ENCODE results near the gene KMT2A.
A peak's percentile ranks its signal among the peaks of the same experiment; 100 is the strongest.

Gene KMT2A

DNA sequence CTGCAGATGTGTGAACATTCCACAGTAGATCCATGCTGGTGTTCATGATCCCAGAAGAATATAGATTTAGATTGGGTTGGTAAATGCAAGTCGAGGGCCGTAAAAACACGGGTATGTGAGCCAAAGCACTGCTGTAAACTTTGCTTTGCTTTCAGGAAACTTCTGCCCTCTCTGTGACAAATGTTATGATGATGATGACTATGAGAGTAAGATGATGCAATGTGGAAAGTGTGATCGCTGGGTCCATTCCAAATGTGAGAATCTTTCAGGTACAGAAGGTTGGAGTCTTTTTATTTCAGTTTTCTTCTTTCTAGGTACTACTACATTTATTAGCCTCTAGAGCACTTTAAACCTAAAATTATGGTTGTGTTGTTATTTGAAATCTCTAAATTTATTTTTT lies 54.7 kb downstream of the KMT2A start:
- no peak for DNase-seq

DNA sequence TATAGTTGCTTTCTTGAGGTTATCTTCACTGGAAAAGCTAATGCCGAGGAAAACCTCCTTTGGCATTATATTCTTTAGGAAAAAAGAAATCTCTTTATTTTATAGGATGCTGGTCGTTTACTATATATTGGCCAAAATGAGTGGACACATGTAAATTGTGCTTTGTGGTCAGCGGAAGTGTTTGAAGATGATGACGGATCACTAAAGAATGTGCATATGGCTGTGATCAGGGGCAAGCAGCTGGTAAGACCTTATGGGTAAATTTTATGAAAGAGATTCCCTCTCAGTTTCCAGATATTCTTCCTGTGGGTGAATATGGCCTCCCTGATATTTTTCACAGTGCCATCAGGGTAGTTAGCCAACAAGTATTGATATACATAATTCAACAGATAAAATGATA lies 61.5 kb downstream of the KMT2A start:
- DNase-seq = no peak

DNA sequence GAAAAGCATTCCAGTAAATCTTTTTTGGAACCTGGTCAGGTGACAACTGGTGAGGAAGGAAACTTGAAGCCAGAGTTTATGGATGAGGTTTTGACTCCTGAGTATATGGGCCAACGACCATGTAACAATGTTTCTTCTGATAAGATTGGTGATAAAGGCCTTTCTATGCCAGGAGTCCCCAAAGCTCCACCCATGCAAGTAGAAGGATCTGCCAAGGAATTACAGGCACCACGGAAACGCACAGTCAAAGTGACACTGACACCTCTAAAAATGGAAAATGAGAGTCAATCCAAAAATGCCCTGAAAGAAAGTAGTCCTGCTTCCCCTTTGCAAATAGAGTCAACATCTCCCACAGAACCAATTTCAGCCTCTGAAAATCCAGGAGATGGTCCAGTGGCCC lies 66.9 kb downstream of the KMT2A start:
- DNase-seq = no peak

DNA sequence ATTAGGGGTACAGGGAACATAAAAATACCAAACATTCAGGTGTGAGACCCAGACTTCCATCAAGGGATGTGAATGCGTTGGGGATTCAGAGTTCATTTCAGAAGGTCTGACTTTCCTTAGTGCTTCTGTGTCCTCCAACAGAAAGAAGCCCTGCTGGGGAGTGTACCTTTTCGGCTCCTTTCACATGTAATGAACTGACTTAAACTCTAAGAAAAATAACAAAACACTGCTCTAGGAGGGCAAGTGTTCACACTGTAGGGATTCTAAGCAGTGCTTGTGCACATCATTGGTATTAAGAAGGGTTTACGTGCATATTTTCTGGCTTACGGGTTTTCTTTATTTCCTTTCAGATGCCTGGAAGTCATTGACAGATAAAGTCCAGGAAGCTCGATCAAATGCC lies 75.3 kb downstream of the KMT2A start:
- DNase-seq = no peak

DNA sequence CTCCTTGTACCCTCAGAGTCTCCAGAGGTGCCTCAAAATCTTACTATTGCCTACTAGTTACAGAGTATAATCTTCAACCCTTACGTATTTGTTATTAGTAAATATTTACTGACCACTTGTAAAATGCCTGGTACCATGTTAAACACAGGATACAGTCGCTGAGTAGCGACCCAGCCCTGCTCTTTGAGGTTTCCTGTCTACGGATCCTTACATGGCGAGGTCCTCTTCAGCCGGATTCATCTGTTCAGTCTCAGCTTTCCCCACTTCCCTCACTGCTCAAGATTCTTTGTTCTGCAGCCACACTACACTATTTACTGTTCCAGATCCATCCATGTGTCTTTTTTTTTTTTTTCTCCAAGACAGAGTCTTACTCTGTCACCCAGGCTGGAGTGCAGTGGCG lies 77.8 kb downstream of the KMT2A start:
- no peak for DNase-seq

DNA sequence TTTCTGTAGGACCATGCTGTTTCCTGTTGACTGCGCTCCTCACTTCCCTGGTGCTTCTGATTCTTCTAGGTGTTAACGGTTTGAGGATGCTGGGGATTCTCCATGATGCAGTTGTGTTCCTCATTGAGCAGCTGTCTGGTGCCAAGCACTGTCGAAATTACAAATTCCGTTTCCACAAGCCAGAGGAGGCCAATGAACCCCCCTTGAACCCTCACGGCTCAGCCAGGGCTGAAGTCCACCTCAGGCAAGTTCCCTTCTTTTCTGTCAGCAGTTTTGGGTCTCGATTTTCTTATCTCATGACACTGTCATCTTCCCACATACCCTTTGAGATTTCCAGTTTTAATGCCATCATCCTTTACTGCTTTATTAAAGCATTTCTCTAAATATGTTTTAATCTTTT lies 83.3 kb downstream of the KMT2A start:
- DNase-seq = no peak

DNA sequence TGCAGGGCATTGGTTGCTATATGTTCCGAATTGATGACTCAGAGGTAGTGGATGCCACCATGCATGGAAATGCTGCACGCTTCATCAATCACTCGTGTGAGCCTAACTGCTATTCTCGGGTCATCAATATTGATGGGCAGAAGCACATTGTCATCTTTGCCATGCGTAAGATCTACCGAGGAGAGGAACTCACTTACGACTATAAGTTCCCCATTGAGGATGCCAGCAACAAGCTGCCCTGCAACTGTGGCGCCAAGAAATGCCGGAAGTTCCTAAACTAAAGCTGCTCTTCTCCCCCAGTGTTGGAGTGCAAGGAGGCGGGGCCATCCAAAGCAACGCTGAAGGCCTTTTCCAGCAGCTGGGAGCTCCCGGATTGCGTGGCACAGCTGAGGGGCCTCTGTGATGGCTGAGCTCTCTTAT lies 85.6 kb downstream of the KMT2A start:
- DNase-seq = no peak

DNA sequence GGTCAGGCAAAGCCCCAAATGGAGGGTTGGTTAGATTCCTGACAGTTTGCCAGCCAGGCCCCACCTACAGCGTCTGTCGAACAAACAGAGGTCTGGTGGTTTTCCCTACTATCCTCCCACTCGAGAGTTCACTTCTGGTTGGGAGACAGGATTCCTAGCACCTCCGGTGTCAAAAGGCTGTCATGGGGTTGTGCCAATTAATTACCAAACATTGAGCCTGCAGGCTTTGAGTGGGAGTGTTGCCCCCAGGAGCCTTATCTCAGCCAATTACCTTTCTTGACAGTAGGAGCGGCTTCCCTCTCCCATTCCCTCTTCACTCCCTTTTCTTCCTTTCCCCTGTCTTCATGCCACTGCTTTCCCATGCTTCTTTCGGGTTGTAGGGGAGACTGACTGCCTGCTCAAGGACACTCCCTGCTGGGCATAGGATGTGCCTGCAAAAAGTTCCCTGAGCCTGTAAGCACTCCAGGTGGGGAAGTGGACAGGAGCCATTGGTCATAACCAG lies 86.3 kb downstream of the KMT2A start:
- DNase-seq = no peak

DNA sequence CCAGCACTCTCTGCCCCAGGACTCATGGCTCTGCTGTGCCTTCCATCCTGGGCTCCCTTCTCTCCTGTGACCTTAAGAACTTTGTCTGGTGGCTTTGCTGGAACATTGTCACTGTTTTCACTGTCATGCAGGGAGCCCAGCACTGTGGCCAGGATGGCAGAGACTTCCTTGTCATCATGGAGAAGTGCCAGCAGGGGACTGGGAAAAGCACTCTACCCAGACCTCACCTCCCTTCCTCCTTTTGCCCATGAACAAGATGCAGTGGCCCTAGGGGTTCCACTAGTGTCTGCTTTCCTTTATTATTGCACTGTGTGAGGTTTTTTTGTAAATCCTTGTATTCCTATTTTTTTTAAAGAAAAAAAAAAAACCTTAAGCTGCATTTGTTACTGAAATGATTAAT lies 88.1 kb downstream of the KMT2A start:
- no peak for DNase-seq

DNA sequence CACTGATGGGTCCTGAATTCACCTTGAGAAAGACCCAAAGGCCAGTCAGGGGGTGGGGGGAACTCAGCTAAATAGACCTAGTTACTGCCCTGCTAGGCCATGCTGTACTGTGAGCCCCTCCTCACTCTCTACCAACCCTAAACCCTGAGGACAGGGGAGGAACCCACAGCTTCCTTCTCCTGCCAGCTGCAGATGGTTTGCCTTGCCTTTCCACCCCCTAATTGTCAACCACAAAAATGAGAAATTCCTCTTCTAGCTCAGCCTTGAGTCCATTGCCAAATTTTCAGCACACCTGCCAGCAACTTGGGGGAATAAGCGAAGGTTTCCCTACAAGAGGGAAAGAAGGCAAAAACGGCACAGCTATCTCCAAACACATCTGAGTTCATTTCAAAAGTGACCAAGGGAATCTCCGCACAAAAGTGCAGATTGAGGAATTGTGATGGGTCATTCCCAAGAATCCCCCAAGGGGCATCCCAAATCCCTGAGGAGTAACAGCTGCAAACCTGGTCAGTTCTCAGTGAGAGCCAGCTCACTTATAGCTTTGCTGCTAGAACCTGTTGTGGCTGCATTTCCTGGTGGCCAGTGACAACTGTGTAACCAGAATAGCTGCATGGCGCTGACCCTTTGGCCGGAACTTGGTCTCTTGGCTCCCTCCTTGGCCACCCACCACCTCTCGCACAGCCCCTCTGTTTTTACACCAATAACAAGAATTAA lies 88.6 kb downstream of the KMT2A start:
- no peak for DNase-seq

DNA sequence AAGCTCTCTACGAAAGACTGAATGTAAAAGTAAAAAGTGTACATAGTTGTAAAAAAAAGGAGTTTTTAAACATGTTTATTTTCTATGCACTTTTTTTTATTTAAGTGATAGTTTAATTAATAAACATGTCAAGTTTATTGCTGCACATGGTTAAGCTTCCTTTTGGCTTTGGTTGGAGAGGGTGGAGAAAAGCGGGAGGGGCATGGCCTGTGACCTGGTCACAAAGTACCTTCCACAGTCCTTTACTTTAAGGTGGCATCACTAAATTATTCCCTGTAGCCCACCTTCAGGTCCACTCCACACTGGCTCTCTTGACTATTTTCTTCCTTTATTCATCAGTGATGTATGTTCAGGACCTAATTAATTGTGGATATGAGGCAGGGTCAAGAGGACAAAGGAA lies 90.4 kb downstream of the KMT2A start:
- DNase-seq = no peak

DNA sequence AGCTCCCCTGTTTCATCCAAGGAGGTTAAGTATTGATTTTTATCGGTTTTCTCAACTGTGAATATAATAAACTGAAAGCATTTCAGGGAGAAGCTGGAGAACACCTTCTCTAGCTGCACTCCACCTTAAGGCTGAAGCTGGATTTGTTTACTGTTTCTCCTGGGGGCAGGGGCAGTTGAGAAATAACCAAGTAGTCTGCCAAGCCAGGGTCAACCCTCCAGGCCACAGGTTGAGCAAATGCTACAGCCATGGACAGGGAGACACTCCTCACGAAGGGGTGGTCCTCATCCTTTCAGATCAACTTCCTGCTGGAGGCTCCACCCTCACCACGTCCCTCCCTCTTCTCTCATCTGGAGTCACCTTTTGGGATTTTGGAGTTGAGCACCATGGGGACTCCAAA lies 90.8 kb downstream of the KMT2A start, which contains the start of gene TTC36:
Gene TTC36, plus strand, starts transcription at position 366 of the 400 bp plus-strand sequence. Its CDS starts 21 bp downstream, at position 387.
- DNase-seq = no peak

DNA sequence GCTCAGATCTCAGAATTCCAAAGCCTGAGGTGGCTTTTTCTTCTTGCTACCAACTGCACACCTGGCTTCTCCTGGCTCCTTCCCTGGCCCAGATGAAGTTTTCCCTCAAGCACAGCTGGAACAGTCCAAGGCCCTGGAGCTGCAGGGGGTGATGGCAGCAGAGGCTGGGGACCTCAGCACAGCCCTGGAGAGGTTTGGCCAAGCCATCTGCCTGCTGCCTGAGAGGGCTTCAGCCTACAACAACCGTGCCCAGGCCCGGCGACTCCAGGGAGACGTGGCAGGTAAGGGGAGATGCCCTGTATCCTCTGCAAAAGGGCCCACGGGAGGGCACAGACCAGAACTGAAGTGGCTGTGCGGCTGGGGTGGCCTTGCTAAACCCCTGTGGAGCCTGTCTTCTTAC lies 92.2 kb downstream of the KMT2A start:
- DNase-seq = no peak

DNA sequence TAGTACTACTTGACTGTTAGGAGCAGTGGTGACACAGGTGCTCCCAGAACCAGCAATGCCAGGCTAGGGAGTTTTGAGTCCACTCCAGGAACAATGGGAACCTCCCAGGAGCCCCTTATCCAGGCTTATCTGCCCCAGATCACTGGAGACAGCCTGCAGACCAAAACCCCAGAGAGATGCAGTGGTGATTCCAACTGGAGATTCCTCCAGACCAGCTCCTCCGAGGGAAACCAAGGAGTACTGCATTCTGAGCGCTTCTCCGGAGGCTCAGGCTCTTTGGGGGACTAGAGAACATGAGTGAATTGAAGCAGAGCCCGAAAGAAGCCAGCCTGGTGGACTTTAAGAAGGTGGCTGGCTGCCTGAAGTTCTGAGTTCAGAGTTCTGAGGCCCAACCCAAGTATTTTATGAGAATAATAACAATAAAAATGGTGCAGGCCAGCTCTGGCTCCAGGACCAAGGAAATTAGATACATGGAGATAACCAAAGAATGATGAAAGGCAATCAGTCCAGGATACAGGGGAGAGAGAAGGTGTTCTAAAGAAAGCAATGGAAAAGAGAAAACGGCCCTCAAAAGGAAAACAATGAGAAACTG lies 93.4 kb downstream of the KMT2A start:
- no peak for DNase-seq

DNA sequence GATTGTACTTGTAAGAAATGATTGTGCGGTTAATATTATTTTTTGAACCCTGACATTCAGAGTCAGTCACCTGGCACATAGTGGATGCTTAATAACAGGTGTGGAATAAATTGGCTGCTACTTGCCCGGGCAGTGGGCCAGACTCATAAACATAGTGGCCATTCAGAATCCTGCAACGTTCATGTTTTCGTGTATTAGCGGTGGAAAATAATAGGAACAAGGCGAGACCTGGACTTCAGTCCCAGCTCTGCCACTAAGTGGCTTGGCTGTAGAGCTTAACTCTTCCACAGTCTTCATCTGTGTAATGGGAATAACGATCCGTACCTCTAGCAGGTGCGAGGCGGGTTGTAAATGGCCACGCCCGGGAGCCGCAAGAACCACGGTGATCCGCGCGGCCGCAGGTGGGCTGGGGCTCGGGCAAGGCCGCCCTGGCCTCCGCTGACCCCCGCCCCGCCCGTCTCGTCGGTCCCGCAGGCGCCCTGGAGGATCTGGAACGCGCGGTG lies 93.9 kb downstream of the KMT2A start:
- DNase-seq = no peak

DNA sequence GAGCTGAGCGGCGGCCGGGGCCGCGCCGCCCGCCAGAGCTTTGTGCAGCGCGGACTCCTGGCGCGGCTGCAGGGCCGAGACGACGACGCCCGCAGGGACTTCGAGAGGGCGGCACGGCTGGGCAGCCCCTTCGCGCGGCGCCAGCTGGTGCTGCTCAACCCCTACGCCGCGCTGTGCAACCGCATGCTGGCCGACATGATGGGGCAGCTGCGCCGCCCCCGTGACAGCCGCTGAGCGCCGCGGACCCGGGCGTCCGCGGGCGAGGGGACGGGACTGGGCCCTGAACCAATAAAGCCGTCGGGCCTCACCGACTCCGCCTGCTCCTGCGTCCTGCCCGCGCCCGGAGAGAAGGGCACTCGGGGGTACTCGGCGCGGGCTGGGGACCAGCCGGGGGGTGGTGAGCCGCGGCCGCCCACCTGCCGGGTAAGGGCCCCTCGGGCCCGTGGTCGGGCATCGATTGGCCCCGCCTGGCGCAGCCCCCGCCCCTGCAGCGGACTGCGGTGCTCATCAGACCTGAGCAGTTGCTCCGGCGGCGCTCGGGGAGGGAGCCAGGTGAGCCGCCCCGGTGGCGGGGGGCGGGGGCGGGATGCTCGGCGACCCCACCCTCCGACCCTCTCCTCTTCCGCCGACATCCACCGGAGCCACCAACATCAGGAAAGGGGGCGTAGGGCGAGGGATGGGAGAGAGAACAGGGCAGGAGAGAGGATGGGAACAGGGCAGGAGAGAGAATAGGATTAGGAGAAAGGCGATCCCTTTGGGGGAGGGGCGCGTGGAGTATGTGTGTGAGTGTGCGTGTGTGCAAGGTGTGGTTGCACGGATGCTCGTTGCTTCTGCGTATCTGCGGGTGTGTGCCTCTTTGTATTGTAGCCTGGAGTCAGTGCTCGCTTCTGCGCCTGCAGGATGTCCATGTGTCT lies 94.6 kb downstream of the KMT2A start, which contains the start of gene TMEM25:
Gene TMEM25, plus strand, starts transcription at position 510 of the 914 bp plus-strand sequence. CDS start 610 bp downstream, outside the sequence.
- DNase-seq = peak; percentile 47

DNA sequence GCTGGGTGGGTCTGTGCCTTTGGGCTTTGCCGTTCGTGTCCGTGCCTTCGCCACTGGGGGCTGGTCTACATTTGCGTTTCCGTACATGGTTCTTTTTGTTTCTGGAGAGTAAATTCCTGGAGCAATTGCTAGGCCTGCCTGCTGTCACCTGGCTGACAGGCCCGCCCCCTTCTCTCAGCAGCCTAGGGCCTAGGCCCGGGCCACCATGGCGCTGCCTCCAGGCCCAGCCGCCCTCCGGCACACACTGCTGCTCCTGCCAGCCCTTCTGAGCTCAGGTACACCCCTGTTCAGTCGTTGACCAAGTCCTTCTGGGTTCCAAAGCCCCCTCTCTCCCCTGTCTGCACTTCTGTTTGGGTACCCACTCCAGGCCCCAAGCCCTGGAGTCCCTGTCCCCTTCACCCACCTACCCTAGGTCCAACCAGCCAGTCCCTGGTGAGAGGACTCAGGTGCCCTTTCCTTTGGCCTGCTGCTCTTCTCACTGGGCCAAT lies 95.3 kb downstream of the KMT2A start:
- DNase-seq = no peak

DNA sequence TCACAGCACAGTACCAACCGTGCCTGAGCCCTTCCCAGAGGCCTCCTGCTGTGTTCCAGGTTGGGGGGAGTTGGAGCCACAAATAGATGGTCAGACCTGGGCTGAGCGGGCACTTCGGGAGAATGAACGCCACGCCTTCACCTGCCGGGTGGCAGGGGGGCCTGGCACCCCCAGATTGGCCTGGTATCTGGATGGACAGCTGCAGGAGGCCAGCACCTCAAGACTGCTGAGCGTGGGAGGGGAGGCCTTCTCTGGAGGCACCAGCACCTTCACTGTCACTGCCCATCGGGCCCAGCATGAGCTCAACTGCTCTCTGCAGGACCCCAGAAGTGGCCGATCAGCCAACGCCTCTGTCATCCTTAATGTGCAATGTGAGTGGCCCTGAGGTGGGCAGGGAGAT lies 95.8 kb downstream of the KMT2A start:
- no peak for DNase-seq

DNA sequence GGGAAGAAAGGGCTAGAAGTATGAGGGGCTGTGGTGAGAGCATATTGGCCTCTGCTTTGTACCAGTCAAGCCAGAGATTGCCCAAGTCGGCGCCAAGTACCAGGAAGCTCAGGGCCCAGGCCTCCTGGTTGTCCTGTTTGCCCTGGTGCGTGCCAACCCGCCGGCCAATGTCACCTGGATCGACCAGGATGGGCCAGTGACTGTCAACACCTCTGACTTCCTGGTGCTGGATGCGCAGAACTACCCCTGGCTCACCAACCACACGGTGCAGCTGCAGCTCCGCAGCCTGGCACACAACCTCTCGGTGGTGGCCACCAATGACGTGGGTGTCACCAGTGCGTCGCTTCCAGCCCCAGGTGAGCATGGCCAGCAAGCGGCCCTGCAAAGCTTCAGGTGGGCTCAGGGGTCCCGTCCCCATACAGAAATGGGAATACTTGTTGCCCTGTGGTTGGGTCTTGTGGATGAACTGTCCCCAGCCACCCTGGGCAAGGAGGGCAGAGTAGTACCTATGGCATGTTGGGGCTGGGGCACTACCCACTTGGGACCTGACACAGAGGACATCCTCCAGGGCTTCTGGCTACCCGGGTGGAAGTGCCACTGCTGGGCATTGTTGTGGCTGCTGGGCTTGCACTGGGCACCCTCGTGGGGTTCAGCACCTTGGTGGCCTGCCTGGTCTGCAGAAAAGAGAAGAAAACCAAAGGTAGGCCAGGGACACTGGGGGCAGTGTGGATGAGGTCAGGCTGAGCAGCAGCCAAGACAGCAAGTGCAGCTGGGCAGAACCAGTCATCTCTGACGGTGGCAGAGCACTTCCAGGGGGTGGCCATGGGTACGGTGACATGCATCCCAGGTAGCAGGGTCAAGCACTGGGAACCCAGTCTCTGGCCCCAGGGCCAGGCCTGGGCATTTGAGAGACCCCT lies 96.8 kb downstream of the KMT2A start:
- DNase-seq = no peak

DNA sequence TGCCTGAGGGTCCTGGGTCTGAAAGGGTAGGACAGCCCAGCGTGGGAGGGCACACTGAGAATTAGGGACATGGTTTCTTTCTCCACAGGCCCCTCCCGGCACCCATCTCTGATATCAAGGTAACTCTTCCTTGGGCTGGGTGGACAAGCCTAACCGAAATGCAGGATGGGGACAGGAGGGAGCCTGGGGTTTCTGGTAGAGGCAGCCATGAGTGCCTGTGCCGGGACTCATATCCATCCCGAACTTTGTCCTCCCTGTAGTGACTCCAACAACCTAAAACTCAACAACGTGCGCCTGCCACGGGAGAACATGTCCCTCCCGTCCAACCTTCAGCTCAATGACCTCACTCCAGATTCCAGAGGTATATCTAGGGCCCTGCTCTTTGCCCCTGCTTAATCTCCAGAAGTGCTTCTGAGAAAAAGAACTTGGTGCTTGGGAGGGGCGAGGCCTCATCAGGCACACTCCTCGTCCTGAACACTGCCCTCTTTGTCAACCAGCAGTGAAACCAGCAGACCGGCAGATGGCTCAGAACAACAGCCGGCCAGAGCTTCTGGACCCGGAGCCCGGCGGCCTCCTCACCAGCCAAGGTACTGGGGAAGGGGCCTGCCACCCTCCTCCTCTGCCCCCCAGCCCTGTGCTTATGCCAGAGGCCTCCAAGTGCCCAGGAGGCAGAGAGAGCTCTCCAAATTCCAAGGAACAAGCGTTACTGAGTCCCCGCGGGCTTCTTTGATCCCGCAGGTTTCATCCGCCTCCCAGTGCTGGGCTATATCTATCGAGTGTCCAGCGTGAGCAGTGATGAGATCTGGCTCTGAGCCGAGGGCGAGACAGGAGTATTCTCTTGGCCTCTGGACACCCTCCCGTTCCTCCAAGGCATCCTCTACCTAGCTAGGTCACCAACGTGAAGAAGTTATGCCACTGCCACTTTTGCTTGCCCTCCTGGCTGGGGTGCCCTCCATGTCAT lies 97.8 kb downstream of the KMT2A start:
- no peak for DNase-seq

DNA sequence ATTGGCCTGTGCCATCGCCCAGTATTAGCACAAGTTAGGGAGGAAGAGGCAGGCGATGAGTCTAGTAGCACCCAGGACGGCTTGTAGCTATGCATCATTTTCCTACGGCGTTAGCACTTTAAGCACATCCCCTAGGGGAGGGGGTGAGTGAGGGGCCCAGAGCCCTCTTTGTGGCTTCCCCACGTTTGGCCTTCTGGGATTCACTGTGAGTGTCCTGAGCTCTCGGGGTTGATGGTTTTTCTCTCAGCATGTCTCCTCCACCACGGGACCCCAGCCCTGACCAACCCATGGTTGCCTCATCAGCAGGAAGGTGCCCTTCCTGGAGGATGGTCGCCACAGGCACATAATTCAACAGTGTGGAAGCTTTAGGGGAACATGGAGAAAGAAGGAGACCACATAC lies 99.0 kb downstream of the KMT2A start:
- DNase-seq = no peak

Data from NCI-H2171 (cell line).